ENCODE results near the gene DNAH2. TPM values are rescaled to one million over a fixed set of nuclear protein-coding genes. Genes with fewer than 3 reads are reported as not detected.

The DNAH2 gene
- total RNA-seq, 4 donors from 2014 or later, result under 0.01 to 1.4 (median under 0.01) TPM

- Histone ChIP-seq H3K9me3 (no peaks in the 10 kb centered on the region), H3K27ac (no peak overlapping the region), H3K4me1 (peaks cover 0 to 21% (median 18%) of the 10 kb centered on the region in 4 donors), H3K36me3 (no peaks in the 10 kb centered on the region), H3K27me3 (peaks cover 0 to 18% of the 10 kb centered on the region in 2 donors), H3K4me3 (no peak overlapping the region)
- WGBS, 2 donors, result 80 to 81% methylated on average over 10 of the region's 10 CpGs
- no peak for DNase-seq (ENCODE audit: low spot score in 2 of 2)
- TF ChIP-seq, protein P1, sequence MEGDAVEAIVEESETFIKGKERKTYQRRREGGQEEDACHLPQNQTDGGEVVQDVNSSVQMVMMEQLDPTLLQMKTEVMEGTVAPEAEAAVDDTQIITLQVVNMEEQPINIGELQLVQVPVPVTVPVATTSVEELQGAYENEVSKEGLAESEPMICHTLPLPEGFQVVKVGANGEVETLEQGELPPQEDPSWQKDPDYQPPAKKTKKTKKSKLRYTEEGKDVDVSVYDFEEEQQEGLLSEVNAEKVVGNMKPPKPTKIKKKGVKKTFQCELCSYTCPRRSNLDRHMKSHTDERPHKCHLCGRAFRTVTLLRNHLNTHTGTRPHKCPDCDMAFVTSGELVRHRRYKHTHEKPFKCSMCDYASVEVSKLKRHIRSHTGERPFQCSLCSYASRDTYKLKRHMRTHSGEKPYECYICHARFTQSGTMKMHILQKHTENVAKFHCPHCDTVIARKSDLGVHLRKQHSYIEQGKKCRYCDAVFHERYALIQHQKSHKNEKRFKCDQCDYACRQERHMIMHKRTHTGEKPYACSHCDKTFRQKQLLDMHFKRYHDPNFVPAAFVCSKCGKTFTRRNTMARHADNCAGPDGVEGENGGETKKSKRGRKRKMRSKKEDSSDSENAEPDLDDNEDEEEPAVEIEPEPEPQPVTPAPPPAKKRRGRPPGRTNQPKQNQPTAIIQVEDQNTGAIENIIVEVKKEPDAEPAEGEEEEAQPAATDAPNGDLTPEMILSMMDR (IDR thresholded peaks at IDR 0.05), result no peak
- TF ChIP-seq EP300 (IDR thresholded peaks at IDR 0.05), result no peak
- TF ChIP-seq POLR2A (IDR thresholded peaks at IDR 0.05), result no peak
Observed at GRCh38 chr17:7832431-7832830, 114.9 kb downstream of the DNAH2 start.

DNA sequence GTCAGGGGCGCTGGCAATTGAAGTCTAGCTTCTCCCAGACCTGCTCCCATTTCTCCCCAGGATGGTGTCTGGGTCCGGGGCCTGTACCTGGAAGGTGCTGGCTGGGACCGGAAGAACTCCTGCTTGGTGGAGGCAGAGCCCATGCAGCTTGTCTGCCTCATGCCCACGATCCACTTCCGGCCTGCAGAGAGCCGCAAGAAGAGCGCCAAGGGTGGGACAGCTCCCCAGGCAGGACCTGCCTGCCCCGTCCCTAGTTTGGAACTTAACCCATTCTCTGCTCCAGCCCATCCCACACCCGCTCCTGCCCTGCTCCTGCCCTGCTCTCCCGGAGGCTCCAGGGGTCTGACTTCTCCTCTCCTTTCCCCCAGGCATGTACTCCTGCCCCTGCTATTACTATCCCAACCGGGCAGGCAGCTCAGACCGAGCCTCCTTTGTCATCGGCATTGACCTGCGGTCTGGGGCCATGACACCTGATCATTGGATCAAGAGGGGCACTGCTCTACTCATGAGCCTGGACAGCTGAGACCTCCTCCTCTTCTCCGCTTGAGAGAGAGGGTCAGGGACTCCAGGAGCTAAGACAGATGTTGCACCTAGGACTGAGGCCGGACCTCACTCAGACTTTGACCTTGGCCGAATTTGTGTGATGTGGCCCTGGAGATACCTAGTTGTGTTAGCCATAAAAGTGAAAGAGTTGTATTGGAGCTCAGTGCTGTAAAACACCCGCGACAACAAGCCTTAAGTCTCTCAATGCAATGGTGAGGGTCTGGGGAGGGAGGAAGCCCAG, 115.7 kb downstream of the DNAH2 start:
- peak overlapping the region in 3 of 4 donors; percentile 96 to 99 (median 97) for H3K27ac ChIP-seq
- 28 to 43% methylated on average over 19 of the region's 19 CpGs for WGBS, 2 donors
- peak overlapping the region; percentile 65 to 95 (median 75) for H3K4me3 ChIP-seq
- no peaks in the 10 kb centered on the region for H3K36me3 ChIP-seq
- no peak for DNase-seq (ENCODE audit: low spot score in 2 of 2)
- no peak for TF ChIP-seq POLR2A (IDR thresholded peaks at IDR 0.05)
- TF ChIP-seq EP300 (IDR thresholded peaks at IDR 0.05), result no peak
- TF ChIP-seq, protein P1 (IDR thresholded peaks at IDR 0.05), result no peak
- peaks cover 0 to 18% of the 10 kb centered on the region in 2 donors for H3K27me3 ChIP-seq
- H3K4me1 ChIP-seq, result peaks cover 0 to 29% (median 25%) of the 10 kb centered on the region in 4 donors
- H3K9me3 ChIP-seq, result no peaks in the 10 kb centered on the region

- 0 to 1% methylated on average over 33 to 43 of the region's 49 CpGs for WGBS, 2 donors
- DNase-seq (ENCODE audit: low spot score in 2 of 2), result peak; percentile 92 to 94
- peak within 1 kb of the TSS; percentile 65 to 95 (median 75) for H3K4me3 ChIP-seq
Observed at GRCh38 chr17:7833795-7834541, 116.4 kb downstream of the DNAH2 start, which contains the start of gene KDM6B. KDM6B (plus strand) TSS chr17:7834217; CDS start chr17:7845555, 11,338 bp downstream.

DNA sequence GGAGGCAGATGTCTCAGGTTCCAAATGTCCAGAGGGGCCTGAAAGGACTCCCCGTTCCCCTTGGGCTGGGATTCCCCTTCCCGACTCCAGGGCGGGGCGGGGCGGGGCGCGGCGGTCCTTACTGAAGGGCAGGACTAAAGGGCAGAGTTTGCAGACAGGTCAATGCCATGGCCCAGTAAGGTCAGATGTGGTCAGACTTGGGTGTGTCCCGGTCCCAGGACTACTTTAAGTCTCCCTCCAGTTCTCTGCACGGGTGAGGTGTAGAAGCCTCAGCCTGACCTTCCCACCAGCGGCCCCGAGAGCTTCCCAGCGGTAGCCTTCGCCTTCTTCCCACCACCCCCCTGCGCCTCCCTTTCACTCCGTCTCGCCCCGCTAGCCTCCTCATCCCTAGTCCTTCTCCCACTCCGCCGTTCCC, 117.0 kb downstream of the DNAH2 start:
- WGBS, 2 donors, result 1% methylated on average over 12 to 18 of the region's 20 CpGs
- peak; percentile 58 to 63 for DNase-seq (ENCODE audit: low spot score in 2 of 2)
- no peaks in the 10 kb centered on the region for H3K9me3 ChIP-seq
- peak overlapping the region; percentile 96 to 99 (median 98) for H3K27ac ChIP-seq
- no peaks in the 10 kb centered on the region for H3K36me3 ChIP-seq
- peaks cover 0 to 42% (median 32%) of the 10 kb centered on the region in 4 donors for H3K4me1 ChIP-seq
- H3K4me3 ChIP-seq, result peak overlapping the region; percentile 65 to 95 (median 75)
- TF ChIP-seq EP300 (IDR thresholded peaks at IDR 0.05), result no peak
- TF ChIP-seq POLR2A (IDR thresholded peaks at IDR 0.05), result no peak
- TF ChIP-seq, protein P1 (IDR thresholded peaks at IDR 0.05), result no peak
- H3K27me3 ChIP-seq, result peaks cover 0 to 11% of the 10 kb centered on the region in 2 donors

More at GRCh38 chr17:7833795-7834541, 116.4 kb downstream of the DNAH2 start, which contains the start of gene KDM6B:
- H3K27me3 ChIP-seq, result peaks cover 0 to 17% of the 10 kb centered on the region in 2 donors
- peak within 1 kb of the TSS; percentile 96 to 99 (median 98) for H3K27ac ChIP-seq
- no peaks in the 10 kb centered on the region for H3K9me3 ChIP-seq
- H3K36me3 ChIP-seq, result no peaks in the 10 kb centered on the region
- TF ChIP-seq POLR2A (IDR thresholded peaks at IDR 0.05) (peak; percentile 26 to 62), EP300 (IDR thresholded peaks at IDR 0.05) (peak; percentile 45 to 62)
- TF ChIP-seq, protein P1 (IDR thresholded peaks at IDR 0.05), result peak in 1 of 5 experiments; percentile 4
- H3K4me1 ChIP-seq, result peaks cover 0 to 37% (median 32%) of the 10 kb centered on the region in 4 donors

Data from tibial nerve (tissue), 4 donors.